HepG2 (cell line): ENCODE measurements around the gene SPP2. TPM values are rescaled to one million over a fixed set of nuclear protein-coding genes. Genes with fewer than 3 reads are reported as not detected.
A peak's percentile ranks its signal among the peaks of the same experiment; 100 is the strongest.

Source experiments
- ATAC-seq: fragments of 200-7000 bp; cut with Tn5 transposase; 3 replicates; pipeline ENCODE4 v1.9.1; 2020; ENCODE audit warnings: mild to moderate bottlenecking, moderate library complexity
- BruUV-seq: library from RNA; stranded (reverse); fragments of 400-500 nt; replicated peaks from 2 replicates; lab custom pipeline; 2021; lab: Mats Ljungman, UMichigan
- CTCF ChIA-PET: fragments of 300-600 bp; formaldehyde crosslinking; extraction: SDS; loops from one replicate; lab custom pipeline; 2021; ENCODE audit warnings: low total read pairs, inconsistent platforms, low intra/inter-chr PET ratio; lab: Yijun Ruan, JAX
- POLR2A ChIA-PET: fragments of 350-600 bp; sonication (Branson Sonifier 250); formaldehyde crosslinking; loops from one replicate; lab custom pipeline; 2020; ENCODE audit warnings: antibody characterized with exemption, inconsistent platforms; lab: Yijun Ruan, JAX
- DNase-seq: peaks from one replicate; pipeline ENCODE4 v3.0.0-alpha.2; 2015; ENCODE audit warnings: low spot score
- FAIRE-seq: peaks from 3 replicates; lab custom pipeline; 2011; peaks lifted over from hg19 to GRCh38; lab: Jason Lieb, UNC
- H2AFZ ChIP-seq: one replicate; pipeline ENCODE4 v1.6.1; 2011; ENCODE audit warnings: low read length, inconsistent platforms
- H3K27ac ChIP-seq: fragments of 300-600 bp; 3 replicates; pipeline ENCODE4 v1.8.0; 2011; ENCODE audit warnings: mixed run types, mild to moderate bottlenecking, mixed read lengths, low read length, inconsistent platforms; ENCODE audit not compliant: insufficient read depth; ENCODE audit errors: extremely low read length
- H3K27me3 ChIP-seq, 2 experiments: fragments of 200-600 bp in 1 of 2; 2 replicates in 1 of 2; 3 replicates in 1 of 2; pipeline versions ENCODE4 v1.6.0 to v1.8.0; 2011; ENCODE audit warnings: low read length in 2 of 2, mild to moderate bottlenecking in 2 of 2, moderate library complexity in 2 of 2, inconsistent platforms in 1 of 2; ENCODE audit not compliant: insufficient read depth in 2 of 2, control insufficient read depth in 1 of 2
- H3K36me3 ChIP-seq, 2 experiments: fragments of 200-600 bp in 1 of 2; replicated peaks in 1 of 2; 2 replicates in 1 of 2; 3 replicates in 1 of 2; pipeline versions ENCODE4 v1.5.1 to v1.8.0; 2011; ENCODE audit warnings: low read length in 2 of 2, inconsistent platforms in 1 of 2; ENCODE audit not compliant: insufficient read depth in 2 of 2, control insufficient read depth in 1 of 2
- H3K4me1 ChIP-seq: 2 replicates; pipeline ENCODE4 v1.5.1; 2012; ENCODE audit warnings: low read length, inconsistent platforms; ENCODE audit not compliant: insufficient read depth
- H3K4me2 ChIP-seq: 2 replicates; pipeline ENCODE4 v1.6.0; 2011; ENCODE audit warnings: low read depth, low read length, inconsistent platforms
- H3K4me3 ChIP-seq, 3 experiments: fragments of 200-600 bp in 1 of 3; sonication (generic), shearing (Covaris generic) in 1 of 3; replicated peaks in 1 of 3; 2 replicates each; pipeline ENCODE4 v1.5.1; 2011 to 2016; ENCODE audit warnings: low read length in 3 of 3, inconsistent platforms in 2 of 3, low read depth in 2 of 3, mild to moderate bottlenecking in 2 of 3, control low read depth in 1 of 3, mixed read lengths in 1 of 3; ENCODE audit not compliant: insufficient read depth in 1 of 3
- H3K79me2 ChIP-seq: one replicate; pipeline ENCODE4 v1.6.1; 2011; ENCODE audit warnings: low read length, inconsistent platforms; ENCODE audit not compliant: insufficient read depth
- H3K9ac ChIP-seq: 2 replicates; pipeline ENCODE4 v1.6.0; 2011; ENCODE audit warnings: mild to moderate bottlenecking, low read depth, low read length, inconsistent platforms; ENCODE audit not compliant: insufficient read depth
- H3K9me3 ChIP-seq: 2 replicates; pipeline ENCODE4 v1.5.1; 2012; ENCODE audit warnings: mild to moderate bottlenecking, low read length
- H4K20me1 ChIP-seq: 2 replicates; pipeline ENCODE4 v1.6.0; 2011; ENCODE audit warnings: inconsistent platforms, mild to moderate bottlenecking, low read length, moderate library complexity; ENCODE audit not compliant: insufficient read depth
- EED ChIP-seq: sonication (generic); formaldehyde crosslinking; IDR thresholded peaks from 2 replicates; pipeline ENCODE4 v1.5.0; 2020; ENCODE audit warnings: mild to moderate bottlenecking, missing genetic modification reagents
- IKZF1 ChIP-seq: fragments of 450-650 bp; IDR thresholded peaks from 2 replicates; pipeline ENCODE4 v1.7.1; 2016
- ZFP37 ChIP-seq: sonication (generic); formaldehyde crosslinking; IDR thresholded peaks from 2 replicates; pipeline ENCODE4 v1.4.0; 2020; ENCODE audit warnings: missing genetic modification reagents, borderline replicate concordance
- ZNF234 ChIP-seq: sonication (generic); formaldehyde crosslinking; conservative IDR thresholded peaks from 2 replicates; pipeline ENCODE4 v1.5.1; 2020; ENCODE audit warnings: mild to moderate bottlenecking, missing genetic modification reagents
- ZNF34 ChIP-seq: sonication (generic); formaldehyde crosslinking; IDR thresholded peaks from 2 replicates; pipeline ENCODE4 v1.4.0; 2020; ENCODE audit warnings: mild to moderate bottlenecking, missing genetic modification reagents, borderline replicate concordance
- ZNF713 ChIP-seq: sonication (generic); formaldehyde crosslinking; IDR thresholded peaks from 2 replicates; pipeline ENCODE4 v1.4.0; 2020; ENCODE audit warnings: mild to moderate bottlenecking, missing genetic modification reagents
- ZNF883 ChIP-seq: sonication (generic); formaldehyde crosslinking; IDR thresholded peaks from 2 replicates; pipeline ENCODE4 v1.5.1; 2020; ENCODE audit warnings: mild to moderate bottlenecking, missing genetic modification reagents; ENCODE audit errors: not compliant biosample characterization
- WGBS: methylation state at CpG from one replicate; pipeline ENCODE4 v1.1.6; 2017; ENCODE audit warnings: low lambda C conversion rate; 5-methylcytosine and 5-hydroxymethylcytosine counted together
- in situ Hi-C: cut with HindIII; loops from 2 replicates; pipeline ENCODE4 v1.10.0; 2017; ENCODE audit warnings: low pct_unique_long_range_greater_than_20kb; ENCODE audit not compliant: extremely low pct_ligation_motif_present
- intact Hi-C: fragments of 100-400 bp; cut with micrococcal nuclease; formaldehyde crosslinking; loops from one replicate; pipeline ENCODE4 v1.10.0; 2022; ENCODE audit not compliant: unreplicated experiment
- polyA plus RNA-seq, 8 experiments: library from polyadenylated mRNA; depleted of rRNA in 3 of 8; stranded (reverse) in 7 of 8; unstranded in 1 of 8; fragments of >200 nt; fragmentation: Illumina TruSeq in 4 of 8; extraction: Trizol in 4 of 8; gene quantifications; 2 replicates each; pipeline versions ENCODE4 v1.2.1 to v1.2.3, GENCODE V29; 2011 to 2016; ENCODE audit warnings: low read depth in 4 of 8, missing spikeins in 1 of 8, mixed read lengths in 1 of 8; ENCODE audit not compliant: insufficient read depth in 1 of 8
- total RNA-seq, 5 experiments: library from RNA; depleted of rRNA; stranded (reverse); fragments of >200 nt; fragmentation: Illumina TruSeq; extraction: Trizol; gene quantifications; 2 replicates each; pipeline ENCODE4 v1.2.3, GENCODE V29; 2016; ENCODE audit warnings: low read depth in 1 of 5

The SPP2 gene
- total and polyA plus RNA-seq, 2 of the 13 experiments (the other 11 are each of a cell fraction or from before 2014, with no cell fraction given): not detected

DNA sequence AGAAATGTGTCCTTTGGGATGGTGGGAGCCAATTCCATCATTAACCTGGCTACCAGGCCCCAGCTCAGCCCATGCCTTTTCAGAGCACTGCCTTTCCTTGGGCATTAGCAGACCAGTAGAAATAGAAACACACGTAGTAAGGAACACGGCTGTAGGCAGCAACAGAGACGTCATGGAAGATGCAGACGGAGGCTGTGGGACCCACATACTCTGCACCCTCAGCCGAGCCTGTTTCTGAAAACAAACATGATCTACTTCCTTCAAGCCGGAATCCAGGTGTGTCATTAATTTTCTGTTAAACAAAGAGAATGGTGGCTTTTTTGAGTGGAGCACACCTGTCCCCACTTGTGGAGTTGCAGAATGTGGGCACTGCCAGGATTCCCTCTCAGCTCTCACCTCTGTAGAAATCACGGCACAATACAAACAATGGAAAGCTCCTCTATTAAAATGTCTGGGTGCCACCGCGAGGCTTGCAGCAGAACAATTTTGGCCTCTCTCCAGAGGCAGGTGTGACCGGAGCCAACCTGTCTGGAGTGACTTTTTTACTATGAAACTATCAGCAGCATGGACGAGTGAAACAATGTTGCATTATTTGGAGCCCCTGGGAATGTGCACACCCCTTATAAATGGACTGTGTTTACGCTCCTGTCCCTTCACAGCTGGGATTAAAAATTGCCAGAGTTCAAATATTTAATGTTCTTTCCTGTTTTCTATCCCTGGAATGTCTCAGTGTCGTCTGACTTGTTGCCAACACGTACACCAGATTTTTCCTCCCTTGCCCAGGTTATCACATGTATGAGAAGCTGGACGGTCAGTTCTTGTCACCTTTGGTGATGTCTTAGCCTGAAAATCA is 31.7 kb downstream of the SPP2 start:
- ATAC-seq: no peak
- Histone ChIP-seq H3K27ac (no peak overlapping the region), H3K4me3 (no peak overlapping the region), H3K79me2 (no peaks in the 10 kb centered on the region), H3K4me2 (no peak overlapping the region), H3K27me3 (0 out of 5 replicates have a peak, but pooled peaks cover 0 to 3% of the 10 kb centered on the region in 2 experiments), H2AFZ (no peak overlapping the region), H3K9me3 (no peaks in the 10 kb centered on the region), H3K36me3 (no peaks in the 10 kb centered on the region), H3K9ac (no peak overlapping the region), H3K4me1 (0 out of 2 replicates have a peak, but pooled peaks cover 11% of the 10 kb centered on the region), H4K20me1 (no peaks in the 10 kb centered on the region)
- FAIRE-seq: no peak
- WGBS: 11% methylated on average over 14 of the region's 15 CpGs
- BruUV-seq: no TSS peak
- DNase-seq: peak; percentile 46
- intact Hi-C loops: no loop called here
- no peak for TF ChIP-seq ZNF34
- no peak for TF ChIP-seq IKZF1
- TF ChIP-seq ZFP37 (CRISPR knock-in tag): no peak
- TF ChIP-seq ZNF713 (CRISPR knock-in tag): no peak
- TF ChIP-seq ZNF234 (CRISPR knock-in tag): no peak
- no peak for TF ChIP-seq EED
- TF ChIP-seq ZNF883 (CRISPR knock-in tag): no peak
- in situ Hi-C loops: no loop called here
- CTCF ChIA-PET: no interaction called here
- POLR2A ChIA-PET: no interaction called here
